GM21786 (cell line): ENCODE measurements around the gene STARD3.
"Not testable (repeated sequence)": the region's sequence is repeated elsewhere in the genome, so short reads cannot be mapped to it uniquely, and the experiment has no call there.

Source experiments
- ATAC-seq: cut with Tn5 transposase; IDR thresholded peaks from one replicate; pipeline ENCODE4 v1.9.1; 2021; ENCODE audit not compliant: unreplicated experiment

Gene STARD3

GRCh38 chr17:39706921-39707337, 70.0 kb downstream of the STARD3 start:
- no peak for ATAC-seq

GRCh38 chr17:39709319-39709997, 72.5 kb downstream of the STARD3 start:
- ATAC-seq = no peak

DNA sequence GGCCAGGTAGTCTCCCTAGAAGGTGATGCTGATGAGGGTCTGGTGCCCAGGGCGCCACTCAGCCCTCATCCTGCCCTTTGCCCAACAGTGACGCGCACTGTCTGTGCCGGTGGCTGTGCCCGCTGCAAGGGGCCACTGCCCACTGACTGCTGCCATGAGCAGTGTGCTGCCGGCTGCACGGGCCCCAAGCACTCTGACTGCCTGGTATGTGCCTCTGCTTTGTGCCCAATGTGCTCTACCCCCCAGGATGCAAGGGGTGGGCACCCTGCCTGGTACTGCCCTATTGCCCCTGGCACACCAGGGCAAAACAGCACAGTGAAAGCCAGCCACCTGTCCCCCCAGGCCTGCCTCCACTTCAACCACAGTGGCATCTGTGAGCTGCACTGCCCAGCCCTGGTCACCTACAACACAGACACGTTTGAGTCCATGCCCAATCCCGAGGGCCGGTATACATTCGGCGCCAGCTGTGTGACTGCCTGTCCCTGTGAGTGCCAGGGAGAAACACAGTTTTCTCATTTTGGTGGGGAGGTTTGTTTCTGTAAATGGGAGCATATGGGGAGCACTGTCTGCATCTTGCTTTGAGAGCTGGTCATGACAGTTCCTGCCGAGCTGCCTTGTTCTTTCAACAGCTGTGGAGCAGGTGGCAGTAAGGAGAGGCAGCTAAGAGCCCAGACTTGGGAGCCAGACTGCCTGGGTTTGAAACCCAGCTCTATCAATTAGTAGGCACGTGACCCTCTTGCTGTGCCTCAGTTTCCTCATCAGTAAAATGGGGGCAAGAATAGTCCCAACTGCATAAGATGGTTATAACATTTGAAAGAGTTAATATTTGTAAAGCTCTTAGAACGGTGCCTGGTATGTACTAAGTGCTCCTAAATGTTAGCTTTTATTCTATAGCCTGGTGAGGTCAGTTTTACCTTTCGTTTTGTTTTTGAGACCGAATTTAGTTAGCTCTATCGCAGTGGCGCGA, 73.3 kb downstream of the STARD3 start:
- no peak for ATAC-seq

GRCh38 chr17:39711071-39711470, 74.1 kb downstream of the STARD3 start:
- ATAC-seq = not testable (repeated sequence)

DNA sequence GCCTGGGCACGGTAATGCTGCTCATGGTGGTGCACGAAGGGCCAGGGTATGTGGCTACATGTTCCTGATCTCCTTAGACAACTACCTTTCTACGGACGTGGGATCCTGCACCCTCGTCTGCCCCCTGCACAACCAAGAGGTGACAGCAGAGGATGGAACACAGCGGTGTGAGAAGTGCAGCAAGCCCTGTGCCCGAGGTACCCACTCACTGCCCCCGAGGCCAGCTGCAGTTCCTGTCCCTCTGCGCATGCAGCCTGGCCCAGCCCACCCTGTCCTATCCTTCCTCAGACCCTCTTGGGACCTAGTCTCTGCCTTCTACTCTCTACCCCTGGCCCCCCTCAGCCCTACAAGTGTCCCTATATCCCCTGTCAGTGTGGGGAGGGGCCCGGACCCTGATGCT, 74.9 kb downstream of the STARD3 start:
- ATAC-seq = no peak
